NCI-H1092 (cell line): ENCODE measurements around the gene PPP4C.
A peak's percentile ranks its signal among the peaks of the same experiment; 100 is the strongest.
"Not testable (repeated sequence)": the region's sequence is repeated elsewhere in the genome, so short reads cannot be mapped to it uniquely, and the experiment has no call there.

Source experiments
- DNase-seq: peaks from one replicate; lab custom pipeline; 2025; lab: John Stamatoyannopoulos, UW

PPP4C gene

GRCh38 chr16:30075503-30076275 lies at the start of gene PPP4C:
PPP4C (plus strand) TSS chr16:30075994; CDS start chr16:30076378, 384 bp downstream.
- peak; percentile 80 for DNase-seq

DNA sequence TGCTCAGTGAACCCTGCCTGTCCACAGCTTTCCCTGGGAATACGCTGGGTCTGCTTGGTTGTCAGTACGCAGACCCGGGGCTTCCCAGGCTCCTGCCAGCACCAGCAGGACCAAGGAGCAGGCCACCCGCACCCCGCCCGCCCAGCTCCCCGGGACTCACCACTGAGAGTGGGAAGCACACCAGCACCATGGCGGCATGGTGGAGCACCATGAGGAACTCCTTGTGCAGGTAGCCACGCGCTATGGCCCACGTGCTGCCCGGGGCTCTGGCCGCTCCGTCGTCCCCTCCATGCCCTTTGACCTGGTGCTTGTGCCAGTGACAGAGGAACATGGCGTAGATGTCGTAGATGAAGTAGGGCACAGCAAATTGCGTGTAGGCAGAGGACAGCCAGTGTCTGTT lies 49.3 kb upstream of the PPP4C start:
- no peak for DNase-seq

DNA sequence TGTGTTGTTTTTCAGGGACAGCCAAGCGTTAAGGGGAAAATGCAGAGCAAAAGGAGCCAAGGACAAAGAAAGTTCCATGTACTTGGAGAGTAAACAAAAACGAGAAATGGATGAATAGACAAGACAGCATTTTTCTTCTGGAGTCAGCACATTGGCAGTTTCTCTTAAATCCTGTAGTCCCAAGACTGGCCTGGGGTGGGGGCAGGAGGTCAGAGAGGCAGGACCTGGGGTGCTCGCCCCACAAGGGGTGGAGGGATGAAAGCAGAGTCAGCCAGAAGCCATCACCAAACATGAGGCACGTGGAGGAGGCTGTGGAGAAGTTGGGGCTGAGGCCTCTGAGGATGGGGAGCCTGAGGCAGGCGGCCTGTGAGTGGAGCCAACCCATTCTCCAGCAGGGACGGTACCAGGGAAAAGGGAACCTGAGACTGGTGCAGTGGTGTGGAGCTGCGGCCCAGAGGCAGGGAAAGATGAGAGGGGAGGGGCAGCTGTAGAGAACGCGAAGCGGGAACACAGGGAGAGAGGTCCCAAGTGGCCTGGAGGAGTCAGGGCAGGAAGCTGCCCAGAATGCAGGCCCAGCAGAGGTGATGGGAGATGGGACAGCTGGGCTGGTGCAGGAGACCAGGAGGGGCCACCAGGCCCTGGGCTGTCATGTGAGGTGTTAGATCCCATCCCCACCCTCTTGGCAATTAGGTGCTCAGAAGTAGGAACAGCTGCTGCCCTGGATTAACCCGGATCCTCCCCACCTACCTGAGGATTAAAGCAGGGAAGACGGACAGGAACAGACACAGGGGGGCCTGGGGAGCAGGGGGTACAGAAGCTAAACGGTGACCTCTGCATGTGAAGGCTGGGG lies 48.0 kb upstream of the PPP4C start:
- no peak for DNase-seq

DNA sequence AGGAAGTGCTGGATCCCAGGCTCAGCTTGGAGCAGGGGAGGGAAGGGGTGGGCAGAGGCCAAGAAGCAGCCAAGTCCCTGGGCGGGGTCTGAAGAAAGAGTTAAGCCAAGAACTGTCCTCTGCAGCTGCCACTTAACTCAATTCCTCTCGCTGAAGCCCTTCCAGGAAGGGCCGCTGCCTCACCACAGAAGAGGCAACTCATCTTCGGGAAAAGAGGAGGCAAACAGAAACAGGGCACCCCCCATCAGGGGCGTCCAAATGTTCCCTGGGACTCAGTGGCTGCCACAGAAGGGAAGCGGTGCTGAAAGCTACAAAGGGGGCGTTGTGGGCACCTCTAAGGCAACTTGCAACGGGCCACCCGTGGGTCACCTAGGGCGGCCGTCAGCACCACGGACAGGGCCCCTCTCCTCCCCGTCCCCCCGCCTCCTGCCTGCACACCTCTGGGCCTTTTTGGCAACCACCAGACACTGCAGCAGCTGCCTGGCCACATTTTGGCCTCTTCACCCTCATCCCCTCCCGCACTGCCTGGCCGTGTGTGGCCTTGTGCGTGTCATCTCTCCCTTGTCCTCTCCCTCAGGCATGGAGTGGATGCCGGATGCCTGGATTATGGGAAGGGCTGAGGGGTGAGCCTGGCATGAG lies 47.2 kb upstream of the PPP4C start:
- DNase-seq, result no peak

DNA sequence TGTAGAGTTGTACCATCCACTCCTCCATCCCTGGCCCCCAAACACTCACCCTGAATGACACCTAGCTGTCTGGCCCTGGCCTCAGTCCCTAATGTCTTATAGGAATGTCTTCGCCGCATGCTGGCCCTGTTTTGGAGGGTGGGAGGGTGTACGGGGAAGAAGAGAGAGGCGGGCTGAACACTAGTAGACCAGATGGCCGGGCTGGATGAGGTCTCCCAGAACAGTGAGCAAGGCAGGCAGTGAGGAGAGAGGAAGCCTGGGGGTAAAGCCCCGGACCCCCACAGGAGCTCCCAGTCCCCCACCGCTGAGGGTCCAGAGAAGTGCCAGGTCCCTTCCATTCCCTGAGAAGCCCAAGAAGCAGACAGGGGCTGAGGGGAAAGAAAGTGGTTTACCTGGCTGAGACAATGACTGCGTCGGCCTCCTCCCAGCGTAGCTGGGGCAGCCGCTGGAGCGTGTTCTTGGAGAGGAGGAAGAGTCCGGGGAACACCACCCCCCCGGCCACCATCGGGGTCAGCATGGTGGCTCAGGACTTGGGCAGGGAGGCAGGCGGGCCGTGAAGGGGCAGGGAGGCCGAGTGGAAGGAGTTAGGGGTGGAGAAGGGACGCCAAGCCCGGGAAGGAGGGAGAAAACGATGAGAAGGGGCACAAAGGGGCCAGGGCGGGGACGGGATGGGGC lies 45.6 kb upstream of the PPP4C start:
- no peak for DNase-seq

DNA sequence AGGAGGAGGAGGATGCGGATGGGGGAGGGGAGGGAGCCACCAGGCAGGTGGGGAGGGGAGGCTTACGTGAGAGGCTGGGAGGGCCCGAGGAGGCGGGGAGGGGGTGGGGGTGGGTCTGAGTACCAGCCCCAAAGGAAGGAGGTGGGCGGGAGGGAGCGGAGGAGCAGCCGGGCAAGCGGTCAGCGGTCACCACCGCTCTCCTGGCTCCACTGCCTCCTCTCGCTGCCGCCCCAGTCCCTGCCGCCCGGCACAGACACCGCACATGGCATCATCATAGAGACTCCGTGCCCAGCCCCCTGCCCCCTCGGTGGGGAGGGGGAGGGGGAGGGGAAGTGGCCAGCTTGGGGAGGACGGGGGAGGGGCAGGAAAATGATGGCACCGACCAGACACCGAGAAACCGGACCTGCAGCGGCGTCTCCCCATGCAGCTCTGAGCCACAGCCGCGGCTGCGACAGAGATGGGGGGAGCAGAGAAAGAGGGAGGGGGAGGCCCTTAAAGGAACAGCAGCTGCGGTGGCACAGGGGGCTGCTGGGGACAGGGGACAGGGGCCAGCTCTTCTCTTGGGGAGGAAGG lies 44.9 kb upstream of the PPP4C start, which contains the start of gene TLCD3B:
TSS of gene TLCD3B (minus strand) at position 431 of the 573 bp plus-strand sequence. CDS start 744 bp downstream, outside the sequence.
- peak; percentile 22 for DNase-seq

- DNase-seq, result no peak
These were observed 44.3 kb upstream of the PPP4C start for GRCh38 chr16:30031477-30031918.

DNA sequence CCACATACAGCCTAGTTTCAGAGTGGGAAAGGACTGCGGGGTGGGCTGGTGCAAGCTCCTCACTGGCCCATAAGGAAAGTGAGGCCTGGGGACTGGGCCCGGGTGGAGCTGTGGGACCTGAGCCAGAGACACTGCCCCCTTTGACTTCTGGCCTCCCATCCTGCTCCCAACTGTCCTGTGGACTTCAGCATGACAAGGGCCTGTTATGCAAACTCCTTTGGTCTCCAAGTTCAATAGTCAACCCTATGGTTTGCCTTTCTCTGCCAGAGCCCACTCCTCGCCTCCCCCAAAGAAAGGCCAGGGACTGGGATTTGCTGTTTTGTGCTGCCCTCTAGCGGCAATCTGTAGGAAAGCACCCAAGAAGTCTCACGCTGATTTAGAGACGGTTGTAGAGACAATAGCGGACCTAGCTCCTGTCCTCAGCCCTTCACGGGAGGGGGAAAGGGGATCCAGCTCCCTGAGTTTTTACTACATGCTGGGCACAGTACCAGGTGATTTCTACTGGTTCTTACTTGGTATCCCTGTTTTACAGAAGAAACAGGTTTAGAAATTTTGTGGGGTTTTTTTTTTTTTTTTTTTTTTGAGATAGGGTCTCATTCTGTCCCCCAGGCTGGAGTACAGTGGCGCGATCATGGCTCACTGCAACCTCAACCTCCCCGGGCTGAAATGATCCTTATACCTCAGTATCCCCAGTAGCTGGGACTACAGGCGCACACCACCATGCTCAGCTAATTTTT lies 43.5 kb upstream of the PPP4C start:
- DNase-seq, result peak; percentile 81

DNA sequence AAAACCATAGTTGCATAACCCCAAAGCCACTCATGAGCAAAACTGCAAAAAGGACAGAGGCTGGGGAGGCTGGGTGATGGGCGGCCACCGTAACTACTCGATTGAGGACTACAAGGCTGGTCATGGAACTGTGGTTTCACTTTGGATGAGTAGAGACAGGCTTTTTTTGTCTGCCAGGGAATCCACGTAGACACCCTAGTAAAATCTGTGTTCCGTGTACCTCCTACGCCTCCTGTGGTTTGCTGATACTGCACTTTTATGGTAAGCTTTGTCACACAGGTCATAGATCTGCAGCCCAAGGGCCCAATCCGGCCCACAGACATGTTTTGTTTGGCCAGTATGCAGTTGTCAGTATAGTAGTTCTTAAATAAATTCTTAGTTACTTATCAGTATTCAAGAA lies 42.5 kb upstream of the PPP4C start:
- DNase-seq, result no peak

DNA sequence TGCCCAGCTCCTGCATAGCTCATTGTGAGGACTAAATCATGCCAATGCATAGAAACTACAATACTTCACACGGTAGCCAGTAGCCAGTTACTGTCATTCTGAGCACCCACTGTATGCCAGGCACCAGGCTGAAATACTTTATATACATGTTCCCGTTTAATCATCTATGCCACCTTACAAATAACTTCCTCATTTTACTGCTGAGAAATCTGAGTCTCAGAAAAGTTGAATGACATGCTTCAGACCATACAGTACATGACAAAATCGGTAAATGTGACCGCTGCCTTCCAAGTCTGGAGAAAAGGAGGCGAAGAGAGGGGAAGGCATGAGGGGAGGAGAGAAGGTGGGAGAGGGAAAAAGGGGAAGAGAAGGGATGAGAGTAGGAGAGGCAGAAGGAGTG lies 35.6 kb upstream of the PPP4C start:
- no peak for DNase-seq

DNA sequence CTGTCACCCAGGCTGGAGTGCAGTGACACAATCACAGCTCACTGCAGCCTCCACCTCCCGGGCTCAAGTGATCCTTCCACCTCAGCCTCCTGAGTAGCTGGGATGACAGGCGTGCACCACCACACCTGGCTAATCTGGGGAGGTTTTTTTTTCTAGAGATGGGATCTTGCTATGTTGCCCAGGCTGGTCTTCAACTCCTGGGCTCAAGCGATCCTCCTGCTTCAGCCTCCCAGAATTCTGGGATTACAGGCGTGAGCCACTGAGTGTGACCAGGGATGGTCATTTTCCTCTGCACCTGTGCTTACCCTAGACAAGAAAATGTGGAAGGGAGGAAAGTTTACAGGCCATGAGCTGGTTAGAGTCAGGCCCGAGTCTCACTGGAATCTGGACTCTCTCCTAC lies 35.1 kb upstream of the PPP4C start:
- not testable (repeated sequence) for DNase-seq

DNA sequence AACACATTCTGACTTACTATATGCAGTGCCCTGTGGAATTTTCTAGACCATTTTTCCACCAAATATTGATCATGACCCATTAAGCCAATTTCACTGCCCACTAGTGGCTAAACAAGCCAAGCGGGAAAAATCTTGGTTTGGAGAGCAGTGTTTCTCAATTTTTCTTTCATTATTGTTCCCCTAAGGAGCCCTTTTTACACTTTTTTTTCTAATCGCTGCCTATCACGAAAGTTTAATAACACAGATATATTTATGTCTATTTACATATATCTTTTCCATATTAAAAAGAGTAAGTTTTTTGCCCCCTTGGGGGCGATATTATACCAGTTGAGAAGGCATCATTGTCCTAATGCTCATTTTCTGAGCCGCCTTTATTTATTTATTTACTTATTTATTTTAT lies 34.0 kb upstream of the PPP4C start:
- DNase-seq, result no peak

GRCh38 chr16:30046178-30046577 lies 29.6 kb upstream of the PPP4C start:
- no peak for DNase-seq

- no peak for DNase-seq
These were observed 29.2 kb upstream of the PPP4C start for GRCh38 chr16:30046588-30046987.

DNA sequence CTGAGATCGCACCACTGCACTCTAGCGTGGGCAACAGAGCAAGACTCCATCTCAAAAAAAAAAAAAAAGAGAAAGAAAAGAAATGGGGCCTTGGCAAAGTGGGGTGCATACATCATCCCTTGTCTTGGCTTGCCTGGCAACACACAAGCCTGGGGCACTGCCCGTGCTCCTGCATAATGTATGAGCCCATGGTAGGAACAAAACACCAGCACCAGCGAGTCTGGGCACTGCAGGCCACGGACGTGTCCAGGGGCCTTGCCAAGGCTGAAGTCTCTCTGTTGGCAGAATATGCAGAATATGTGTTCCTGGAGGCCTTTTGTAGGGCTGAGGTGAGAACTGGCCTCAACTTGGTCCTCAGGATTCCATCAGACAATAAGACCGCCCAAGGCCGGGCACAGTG lies 25.9 kb upstream of the PPP4C start:
- DNase-seq, result no peak

DNA sequence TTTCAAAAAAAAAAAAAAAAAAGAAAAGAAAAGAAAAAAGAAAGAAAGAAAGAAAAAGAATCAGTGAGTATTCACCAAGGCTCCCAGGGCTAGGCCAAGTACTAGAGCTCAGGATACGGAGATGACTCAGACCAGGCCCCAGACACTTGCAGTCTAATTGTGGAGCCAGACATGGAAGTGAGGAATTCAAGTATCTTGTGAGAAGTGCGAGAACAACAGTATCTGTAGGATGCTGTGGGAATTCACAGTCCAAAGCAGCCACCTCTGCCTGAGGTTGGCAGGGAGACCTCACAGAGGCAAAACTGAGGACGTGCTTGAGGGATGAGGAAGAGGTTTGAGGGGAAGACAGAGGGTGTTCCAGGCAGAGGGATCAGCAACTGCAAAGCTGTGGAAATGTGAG lies 24.3 kb upstream of the PPP4C start:
- no peak for DNase-seq

DNA sequence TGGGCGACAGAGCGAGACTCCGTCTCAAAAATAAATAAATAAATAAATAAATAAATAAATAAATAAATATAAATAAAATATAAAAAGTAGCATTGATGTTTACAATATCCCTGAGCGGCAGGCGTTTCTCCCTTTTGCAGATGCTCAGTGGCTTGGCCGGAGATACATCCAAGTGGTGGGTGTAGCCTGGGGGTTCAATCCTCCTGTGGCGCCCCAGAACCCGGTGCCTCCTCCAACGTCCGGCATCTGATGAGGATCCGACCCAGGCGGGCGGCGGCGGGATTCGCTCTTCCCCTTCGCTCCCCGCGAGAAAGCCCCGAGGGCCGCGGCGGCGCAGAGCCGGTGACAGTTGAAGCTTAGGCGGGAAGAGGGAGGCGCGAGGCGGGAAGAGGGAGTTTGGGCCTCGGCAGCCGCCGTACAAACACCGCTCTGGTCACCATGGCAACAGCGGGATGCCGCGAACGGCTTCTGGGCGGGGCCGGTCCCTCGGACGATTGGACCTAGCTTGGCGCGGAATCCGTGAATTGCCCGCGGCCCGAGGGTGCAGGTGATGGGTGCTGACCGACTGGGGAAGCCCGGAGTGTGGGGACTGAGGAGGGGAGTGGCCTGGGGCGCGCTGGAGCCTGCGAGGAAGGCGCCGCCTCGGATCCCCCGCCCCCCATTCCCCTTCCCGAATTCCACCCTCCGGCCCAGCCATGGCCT lies 23.0 kb upstream of the PPP4C start:
- peak; percentile 90 for DNase-seq

DNA sequence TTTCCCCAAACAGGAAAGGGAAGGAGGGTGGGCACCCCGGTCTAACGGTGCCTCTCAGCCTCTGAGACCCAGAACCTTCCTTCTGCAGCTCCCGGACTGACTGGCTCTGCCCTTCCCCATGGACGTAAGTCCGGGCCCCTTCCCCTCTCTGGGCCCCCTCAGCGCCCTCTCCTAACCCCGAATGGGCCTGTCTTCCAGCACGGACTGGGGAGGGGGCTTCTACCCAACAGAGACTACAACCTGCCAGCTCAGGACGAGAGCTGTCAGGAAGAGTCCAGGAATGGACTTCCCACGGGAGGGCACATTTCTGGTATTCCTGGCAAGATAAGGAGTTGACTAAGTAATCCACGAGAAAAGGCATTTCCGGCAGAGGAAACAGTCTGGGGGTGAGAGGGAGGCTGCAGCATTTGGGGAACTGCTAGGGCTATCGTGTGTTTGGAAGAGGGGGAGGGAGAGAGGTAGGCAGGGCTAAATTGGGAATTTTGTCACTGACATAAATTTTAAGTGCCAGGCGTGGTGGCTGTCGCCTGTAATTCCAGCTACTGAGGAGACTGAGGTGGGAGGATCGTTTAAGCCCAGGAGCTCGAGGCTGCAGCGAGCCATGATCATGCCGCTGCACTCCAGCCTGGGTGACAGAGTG lies 22.3 kb upstream of the PPP4C start:
- DNase-seq, result no peak

DNA sequence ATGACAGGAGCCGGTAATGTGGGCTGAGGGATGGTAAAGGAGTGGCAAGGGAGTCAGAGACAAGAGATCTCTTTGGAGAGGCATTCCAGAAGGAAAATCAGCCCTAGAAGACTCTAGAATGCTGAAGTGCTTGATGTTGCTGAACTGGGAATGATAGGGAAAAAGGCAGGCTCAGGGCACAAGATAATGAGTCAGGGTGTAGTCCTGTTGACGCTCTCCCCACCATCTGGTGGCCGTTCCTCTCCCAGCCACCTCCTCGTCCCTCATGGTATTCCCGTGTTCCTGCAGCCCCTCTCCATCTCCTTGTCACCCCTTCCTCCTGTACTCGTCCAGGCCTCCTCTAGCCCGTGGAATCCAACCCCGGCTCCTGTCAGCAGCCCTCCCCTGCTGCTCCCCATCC lies 21.3 kb upstream of the PPP4C start:
- DNase-seq, result no peak
